ENCODE measurements around the gene SLC12A7. TPM values are rescaled to one million over a fixed set of nuclear protein-coding genes. Genes with fewer than 3 reads are reported as not detected.

The SLC12A7 gene
- polyA plus RNA-seq, 2 donors: 4.0 to 4.7 TPM

DNA sequence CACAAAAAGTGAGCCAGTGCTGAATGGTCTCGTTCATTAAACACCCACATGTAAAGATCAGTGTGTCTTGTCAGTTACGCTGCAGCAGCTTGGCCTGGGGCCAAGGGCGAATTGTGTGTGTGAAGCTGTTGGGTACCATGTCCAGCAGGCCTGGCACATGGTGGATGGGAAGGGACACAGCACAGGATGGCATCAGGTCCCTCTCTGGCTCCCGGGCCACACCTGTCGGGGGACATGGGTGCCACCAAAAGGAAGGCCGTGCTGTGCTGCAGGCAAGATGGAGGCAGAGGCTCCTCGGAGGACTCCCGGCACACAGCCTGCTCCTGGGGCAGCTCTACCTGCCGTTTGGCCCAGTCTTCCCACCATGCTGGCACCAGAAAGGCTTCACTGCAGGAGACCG, 71.3 kb downstream of the SLC12A7 start:
- Histone ChIP-seq H3K27me3 (ENCODE audit: control insufficient read depth in 1 of 2, insufficient read depth in 2 of 2, low read length in 2 of 2) (no peaks in the 10 kb centered on the region), H3K4me3 (ENCODE audit: low read depth in 1 of 2, low read length in 2 of 2) (no peak overlapping the region), H3K9me3 (ENCODE audit: control insufficient read depth in 2 of 2, insufficient read depth in 1 of 2, low read depth in 1 of 2, low read length in 1 of 2) (peaks cover 0 to 18% of the 10 kb centered on the region in 2 donors), H3K4me1 (ENCODE audit: control insufficient read depth in 2 of 2, insufficient read depth in 2 of 2, low read length in 1 of 2) (peaks cover 0 to 2% of the 10 kb centered on the region in 2 donors), H3K36me3 (ENCODE audit: control insufficient read depth in 2 of 2, insufficient read depth in 2 of 2, low read length in 1 of 2) (no peaks in the 10 kb centered on the region), H3K27ac (ENCODE audit: low read depth in 2 of 2, low read length in 1 of 2) (no peak overlapping the region)
- WGBS, 2 donors: 91 to 95% methylated on average over 10 of the region's 10 CpGs

DNA sequence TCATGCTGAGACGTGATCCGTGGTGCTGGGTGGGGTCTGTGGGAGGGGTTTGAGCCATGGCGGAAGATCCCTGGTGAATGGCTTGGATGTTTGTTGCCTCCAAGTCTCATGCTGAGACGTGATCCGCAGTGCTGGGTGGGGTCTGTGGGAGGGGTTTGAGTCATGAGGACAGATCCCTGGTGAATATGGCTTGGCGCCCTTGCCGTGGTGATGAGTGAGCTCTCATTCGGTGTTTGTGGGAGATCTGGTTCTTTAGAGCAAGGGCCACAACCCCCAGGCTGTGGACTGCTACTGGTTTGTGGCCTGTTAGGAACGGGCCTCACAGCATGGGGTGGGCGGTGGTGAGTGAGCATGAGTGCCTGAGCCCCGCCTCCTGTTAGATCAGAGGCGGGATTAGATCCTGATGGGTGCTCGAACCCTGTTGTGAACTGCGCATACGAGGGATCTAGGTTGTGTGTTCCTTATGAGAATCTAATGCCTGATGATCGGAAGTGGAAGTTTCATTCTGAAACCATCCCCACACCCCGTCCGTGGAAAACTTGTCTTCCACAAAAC, 72.1 kb downstream of the SLC12A7 start:
- Histone ChIP-seq H3K27ac (ENCODE audit: low read depth in 2 of 2, low read length in 1 of 2) (no peak overlapping the region), H3K4me3 (ENCODE audit: low read depth in 1 of 2, low read length in 2 of 2) (no peak overlapping the region), H3K9me3 (ENCODE audit: control insufficient read depth in 2 of 2, insufficient read depth in 1 of 2, low read depth in 1 of 2, low read length in 1 of 2) (peaks cover 0 to 14% of the 10 kb centered on the region in 2 donors), H3K36me3 (ENCODE audit: control insufficient read depth in 2 of 2, insufficient read depth in 2 of 2, low read length in 1 of 2) (no peaks in the 10 kb centered on the region), H3K4me1 (ENCODE audit: control insufficient read depth in 2 of 2, insufficient read depth in 2 of 2, low read length in 1 of 2) (peaks cover 0 to 2% of the 10 kb centered on the region in 2 donors), H3K27me3 (ENCODE audit: control insufficient read depth in 1 of 2, insufficient read depth in 2 of 2, low read length in 2 of 2) (no peaks in the 10 kb centered on the region)
- WGBS, 2 donors: 93 to 96% methylated on average over 16 to 18 of the region's 18 CpGs

DNA sequence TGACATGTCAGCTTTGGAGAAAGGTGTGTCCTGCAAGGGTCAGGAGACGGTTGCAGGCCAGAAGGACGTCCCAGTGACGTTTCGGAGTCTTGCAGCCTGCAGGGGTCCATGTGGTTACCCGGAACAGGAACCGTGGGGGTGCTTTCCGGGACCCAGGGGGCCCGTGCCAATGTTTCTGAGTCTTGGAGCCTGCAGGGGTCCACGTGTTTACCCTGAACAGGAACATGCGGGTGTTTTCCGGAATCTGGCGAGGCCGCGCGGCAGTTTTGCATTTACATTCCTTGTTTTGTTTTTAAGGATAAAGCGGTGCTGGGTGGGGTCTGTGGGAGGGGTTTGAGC, 72.7 kb downstream of the SLC12A7 start:
- H3K4me1 ChIP-seq (ENCODE audit: control insufficient read depth in 2 of 2, insufficient read depth in 2 of 2, low read length in 1 of 2): peaks cover 0 to 2% of the 10 kb centered on the region in 2 donors
- no peak overlapping the region for H3K4me3 ChIP-seq (ENCODE audit: low read depth in 1 of 2, low read length in 2 of 2)
- H3K36me3 ChIP-seq (ENCODE audit: control insufficient read depth in 2 of 2, insufficient read depth in 2 of 2, low read length in 1 of 2): peaks cover 0 to 2% of the 10 kb centered on the region in 2 donors
- no peaks in the 10 kb centered on the region for H3K27me3 ChIP-seq (ENCODE audit: control insufficient read depth in 1 of 2, insufficient read depth in 2 of 2, low read length in 2 of 2)
- H3K9me3 ChIP-seq (ENCODE audit: control insufficient read depth in 2 of 2, insufficient read depth in 1 of 2, low read depth in 1 of 2, low read length in 1 of 2): peaks cover 0 to 10% of the 10 kb centered on the region in 2 donors
- H3K27ac ChIP-seq (ENCODE audit: low read depth in 2 of 2, low read length in 1 of 2): no peak overlapping the region
- 87 to 90% methylated on average over 16 of the region's 16 CpGs for WGBS, 2 donors

DNA sequence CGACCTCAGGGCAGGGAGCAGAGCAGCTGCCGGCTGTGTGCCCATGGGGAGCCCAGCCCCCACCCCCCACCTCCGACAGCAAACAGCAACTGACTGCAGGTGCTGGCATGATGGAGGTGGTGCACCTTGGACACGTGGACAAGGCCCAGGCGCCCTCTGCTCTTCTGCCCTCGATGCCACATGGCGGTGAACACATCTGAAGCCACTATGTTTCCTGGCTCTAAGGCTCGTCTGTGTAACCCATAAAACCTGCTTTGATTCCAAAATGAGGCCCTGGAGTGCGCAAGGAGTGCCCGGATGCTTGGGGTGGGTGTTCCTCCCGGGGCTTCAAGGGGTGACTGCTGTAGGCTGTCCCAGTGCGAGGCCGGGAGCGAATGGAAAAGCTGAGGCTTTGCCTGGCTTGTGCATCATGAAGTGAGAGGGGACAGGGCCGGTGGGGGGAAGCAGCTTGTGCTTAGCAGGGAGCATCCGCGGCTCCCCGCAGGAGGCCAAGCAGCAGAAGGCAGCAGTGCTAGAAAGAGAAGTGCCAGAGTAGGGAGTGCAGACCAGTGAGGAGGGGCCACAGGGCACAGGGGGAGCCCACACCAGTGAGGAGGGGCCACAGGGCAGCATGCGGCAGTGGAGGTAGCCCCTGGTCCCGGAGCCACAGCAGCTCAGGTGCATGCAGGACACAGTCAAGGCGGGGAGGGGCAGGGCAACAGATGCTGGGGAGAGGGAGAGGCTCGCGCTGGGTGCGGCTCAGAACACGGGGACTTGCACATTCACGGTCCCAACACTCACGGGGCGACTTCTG, 73.2 kb downstream of the SLC12A7 start:
- Histone ChIP-seq H3K36me3 (ENCODE audit: control insufficient read depth in 2 of 2, insufficient read depth in 2 of 2, low read length in 1 of 2) (peaks cover 0 to 2% of the 10 kb centered on the region in 2 donors), H3K9me3 (ENCODE audit: control insufficient read depth in 2 of 2, insufficient read depth in 1 of 2, low read depth in 1 of 2, low read length in 1 of 2) (peaks cover 0 to 8% of the 10 kb centered on the region in 2 donors), H3K27me3 (ENCODE audit: control insufficient read depth in 1 of 2, insufficient read depth in 2 of 2, low read length in 2 of 2) (no peaks in the 10 kb centered on the region), H3K4me3 (ENCODE audit: low read depth in 1 of 2, low read length in 2 of 2) (no peak overlapping the region), H3K4me1 (ENCODE audit: control insufficient read depth in 2 of 2, insufficient read depth in 2 of 2, low read length in 1 of 2) (peaks cover 0 to 2% of the 10 kb centered on the region in 2 donors), H3K27ac (ENCODE audit: low read depth in 2 of 2, low read length in 1 of 2) (no peak overlapping the region)
- 85 to 88% methylated on average over 27 to 28 of the region's 28 CpGs for WGBS, 2 donors

DNA sequence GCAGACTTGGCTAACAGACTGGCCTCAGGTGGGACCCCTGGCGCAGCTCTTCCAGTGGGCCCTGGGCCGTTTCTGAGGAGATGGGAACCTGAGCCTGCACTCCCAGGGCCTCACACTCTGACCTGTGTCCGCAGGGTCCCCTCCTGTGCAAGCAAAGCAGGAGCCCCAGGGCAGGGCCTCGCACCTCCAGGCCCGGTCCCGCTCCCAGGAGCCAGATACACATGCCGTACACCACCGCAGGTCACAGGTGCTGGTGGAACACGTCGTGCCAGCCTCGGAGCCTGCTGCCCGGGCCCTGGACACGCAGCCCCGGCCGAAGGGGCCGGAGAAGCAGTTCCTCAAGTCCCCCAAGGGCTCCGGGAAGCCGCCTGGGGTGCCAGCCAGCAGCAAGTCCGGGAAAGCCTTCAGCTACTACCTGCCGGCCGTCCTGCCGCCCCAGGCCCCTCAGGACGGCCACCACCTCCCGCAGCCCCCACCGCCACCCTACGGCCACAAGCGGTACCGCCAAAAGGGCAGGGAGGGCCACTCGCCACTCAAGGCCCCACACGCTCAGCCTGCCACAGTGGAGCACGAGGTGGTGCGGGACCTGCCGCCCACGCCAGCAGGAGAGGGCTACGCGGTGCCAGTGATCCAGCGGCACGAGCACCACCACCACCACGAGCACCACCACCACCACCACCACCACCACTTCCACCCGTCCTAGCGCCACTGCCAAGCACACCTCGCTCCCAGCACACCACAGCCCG, 74.0 kb downstream of the SLC12A7 start:
- H3K27ac ChIP-seq (ENCODE audit: low read depth in 2 of 2, low read length in 1 of 2): no peak overlapping the region
- 94 to 95% methylated on average over 36 to 43 of the region's 43 CpGs for WGBS, 2 donors
- H3K4me3 ChIP-seq (ENCODE audit: low read depth in 1 of 2, low read length in 2 of 2): no peak overlapping the region
- H3K36me3 ChIP-seq (ENCODE audit: control insufficient read depth in 2 of 2, insufficient read depth in 2 of 2, low read length in 1 of 2): peaks cover 0 to 5% of the 10 kb centered on the region in 2 donors
- no peaks in the 10 kb centered on the region for H3K27me3 ChIP-seq (ENCODE audit: control insufficient read depth in 1 of 2, insufficient read depth in 2 of 2, low read length in 2 of 2)
- peaks cover 0 to 2% of the 10 kb centered on the region in 2 donors for H3K4me1 ChIP-seq (ENCODE audit: control insufficient read depth in 2 of 2, insufficient read depth in 2 of 2, low read length in 1 of 2)
- peaks cover 0 to 8% of the 10 kb centered on the region in 2 donors for H3K9me3 ChIP-seq (ENCODE audit: control insufficient read depth in 2 of 2, insufficient read depth in 1 of 2, low read depth in 1 of 2, low read length in 1 of 2)

DNA sequence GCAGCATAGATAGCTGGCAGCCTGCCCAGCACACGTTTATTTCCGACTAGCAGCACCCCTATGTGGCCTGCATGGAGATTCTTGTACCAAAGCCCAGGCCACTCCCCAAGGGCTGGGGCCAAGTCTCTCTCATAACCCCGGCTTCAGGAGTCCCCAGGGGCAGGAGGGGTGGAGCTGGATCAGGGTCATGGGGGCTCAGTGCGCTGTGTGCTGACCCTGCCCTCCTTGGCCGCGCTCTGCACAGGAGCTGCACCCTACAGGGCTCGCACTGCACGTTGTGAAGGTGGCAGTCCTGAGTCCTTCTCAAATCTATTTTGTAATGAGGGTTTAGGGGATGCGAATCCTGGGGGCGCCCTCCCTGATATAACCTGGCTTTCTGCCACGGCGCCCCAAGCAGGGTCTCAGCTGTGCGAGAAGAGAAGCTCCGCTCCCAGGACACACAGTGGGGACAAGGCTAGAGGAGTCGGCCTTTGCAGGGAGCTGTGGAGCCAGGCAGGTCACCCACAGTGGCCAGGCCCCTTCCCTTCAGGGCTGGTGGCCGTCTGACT, 74.7 kb downstream of the SLC12A7 start:
- Histone ChIP-seq H3K4me3 (ENCODE audit: low read depth in 1 of 2, low read length in 2 of 2) (no peak overlapping the region), H3K4me1 (ENCODE audit: control insufficient read depth in 2 of 2, insufficient read depth in 2 of 2, low read length in 1 of 2) (peaks cover 0 to 2% of the 10 kb centered on the region in 2 donors), H3K27ac (ENCODE audit: low read depth in 2 of 2, low read length in 1 of 2) (no peak overlapping the region), H3K36me3 (ENCODE audit: control insufficient read depth in 2 of 2, insufficient read depth in 2 of 2, low read length in 1 of 2) (peaks cover 0 to 5% of the 10 kb centered on the region in 2 donors), H3K9me3 (ENCODE audit: control insufficient read depth in 2 of 2, insufficient read depth in 1 of 2, low read depth in 1 of 2, low read length in 1 of 2) (peaks cover 0 to 8% of the 10 kb centered on the region in 2 donors), H3K27me3 (ENCODE audit: control insufficient read depth in 1 of 2, insufficient read depth in 2 of 2, low read length in 2 of 2) (no peaks in the 10 kb centered on the region)
- 70 to 71% methylated on average over 16 of the region's 16 CpGs for WGBS, 2 donors

DNA sequence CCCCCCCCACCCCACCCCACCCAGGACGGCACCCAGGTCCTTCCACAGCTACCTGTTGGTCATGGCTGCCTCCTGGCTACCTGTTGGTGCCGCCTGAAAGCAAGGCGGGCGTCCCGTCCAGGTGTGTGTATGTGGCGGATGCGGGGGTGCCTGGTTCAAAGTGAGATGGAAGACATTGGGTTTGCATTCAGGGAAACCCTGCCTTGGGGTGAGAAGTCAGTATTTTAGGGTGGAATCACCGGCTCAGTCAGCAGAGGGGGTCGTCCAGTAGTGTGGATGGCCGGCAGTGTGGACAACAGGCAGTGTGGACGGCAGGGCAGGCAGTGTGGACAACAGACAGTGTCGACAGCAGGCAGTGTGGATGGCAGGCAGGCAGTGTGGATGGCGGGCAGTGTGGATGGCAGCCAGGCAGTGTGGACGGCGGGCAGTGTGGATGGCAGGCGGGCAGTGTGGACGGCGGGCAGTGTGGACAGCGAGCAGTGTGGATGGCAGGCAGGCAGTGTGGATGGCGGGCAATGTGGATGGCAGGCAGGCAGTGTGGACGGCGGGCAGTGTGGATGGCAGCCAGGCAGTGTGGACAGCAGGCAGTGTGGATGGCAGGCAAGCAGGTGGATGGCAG, 75.2 kb downstream of the SLC12A7 start:
- WGBS, 2 donors: 83 to 85% methylated on average over 21 to 22 of the region's 22 CpGs
- no peaks in the 10 kb centered on the region for H3K27me3 ChIP-seq (ENCODE audit: control insufficient read depth in 1 of 2, insufficient read depth in 2 of 2, low read length in 2 of 2)
- no peak overlapping the region for H3K27ac ChIP-seq (ENCODE audit: low read depth in 2 of 2, low read length in 1 of 2)
- peaks cover 0 to 2% of the 10 kb centered on the region in 2 donors for H3K4me1 ChIP-seq (ENCODE audit: control insufficient read depth in 2 of 2, insufficient read depth in 2 of 2, low read length in 1 of 2)
- peaks cover 0 to 5% of the 10 kb centered on the region in 2 donors for H3K36me3 ChIP-seq (ENCODE audit: control insufficient read depth in 2 of 2, insufficient read depth in 2 of 2, low read length in 1 of 2)
- H3K4me3 ChIP-seq (ENCODE audit: low read depth in 1 of 2, low read length in 2 of 2): no peak overlapping the region
- peaks cover 0 to 5% of the 10 kb centered on the region in 2 donors for H3K9me3 ChIP-seq (ENCODE audit: control insufficient read depth in 2 of 2, insufficient read depth in 1 of 2, low read depth in 1 of 2, low read length in 1 of 2)

DNA sequence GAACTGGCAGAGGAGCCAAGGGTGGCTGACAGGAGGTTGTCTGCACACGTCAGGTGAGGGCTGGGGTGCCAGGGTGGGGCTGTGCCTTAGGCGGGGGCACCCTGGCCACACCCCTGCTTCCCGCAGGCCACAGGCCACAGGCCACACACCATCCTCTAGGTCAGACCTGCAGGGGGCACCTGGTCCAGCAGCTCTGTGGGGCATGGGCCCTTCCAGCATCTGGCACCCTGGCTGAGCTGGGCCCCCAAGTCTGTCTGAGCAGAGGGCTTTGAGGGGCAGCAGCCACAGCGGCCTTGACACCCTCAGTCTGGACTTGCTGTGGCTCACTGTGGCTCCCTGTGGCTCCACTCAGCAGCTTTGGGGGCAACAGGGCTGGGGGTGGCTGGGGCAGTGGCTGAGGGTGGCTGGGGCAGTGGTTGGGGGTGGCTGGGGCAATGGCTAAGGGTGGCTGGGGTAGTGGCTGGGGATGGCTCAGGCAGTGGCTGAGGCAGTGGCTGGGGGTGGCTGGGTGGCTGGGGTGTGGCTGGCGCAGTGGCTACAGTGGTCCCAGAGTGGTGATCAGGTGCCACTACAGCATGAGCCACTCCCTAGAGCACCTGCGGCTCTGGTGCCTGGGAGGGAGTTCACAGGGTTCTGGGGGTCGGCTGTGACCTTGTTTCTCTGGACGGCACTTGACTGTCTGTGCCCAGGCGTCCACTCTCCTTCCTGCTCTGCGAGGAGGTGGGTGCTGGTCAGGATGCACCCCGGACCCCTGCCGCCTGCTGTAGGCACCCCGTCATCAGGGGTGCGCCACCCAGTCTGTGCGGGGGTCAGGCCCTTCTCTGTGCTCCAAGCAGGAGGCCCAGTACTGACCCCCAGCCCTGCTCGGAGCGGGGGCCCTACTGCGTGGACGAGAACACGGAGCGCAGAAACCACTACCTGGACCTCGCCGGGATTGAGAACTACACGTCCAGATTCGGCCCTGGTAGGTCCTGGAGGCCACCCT, 76.2 kb downstream of the SLC12A7 start:
- Histone ChIP-seq H3K27me3 (ENCODE audit: control insufficient read depth in 1 of 2, insufficient read depth in 2 of 2, low read length in 2 of 2) (no peaks in the 10 kb centered on the region), H3K4me1 (ENCODE audit: control insufficient read depth in 2 of 2, insufficient read depth in 2 of 2, low read length in 1 of 2) (peaks cover 0 to 2% of the 10 kb centered on the region in 2 donors), H3K27ac (ENCODE audit: low read depth in 2 of 2, low read length in 1 of 2) (no peak overlapping the region), H3K36me3 (ENCODE audit: control insufficient read depth in 2 of 2, insufficient read depth in 2 of 2, low read length in 1 of 2) (peaks cover 0 to 5% of the 10 kb centered on the region in 2 donors), H3K9me3 (ENCODE audit: control insufficient read depth in 2 of 2, insufficient read depth in 1 of 2, low read depth in 1 of 2, low read length in 1 of 2) (no peaks in the 10 kb centered on the region), H3K4me3 (ENCODE audit: low read depth in 1 of 2, low read length in 2 of 2) (no peak overlapping the region)
- WGBS, 2 donors: 92 to 93% methylated on average over 23 to 25 of the region's 25 CpGs

Data from esophagus (tissue), 2 donors.